MM.1S (cell line): ENCODE data around the gene C14orf119.
A peak's percentile ranks its signal among the peaks of the same experiment; 100 is the strongest.

Experiments used
- DNase-seq: peaks from one replicate; pipeline ENCODE4 v3.0.0-alpha.2; 2015
- H2AFZ ChIP-seq: fragments of 300-600 bp; sonication (generic); 2 replicates; pipeline ENCODE4 v1.6.0; 2016; ENCODE audit warnings: antibody characterized with exemption, low read length
- H3F3A ChIP-seq: fragments of 300-600 bp; sonication (generic); 2 replicates; pipeline ENCODE4 v1.6.1; 2016; ENCODE audit warnings: mild to moderate bottlenecking, antibody characterized with exemption, low read length, moderate library complexity, mixed read lengths; ENCODE audit not compliant: insufficient read depth
- H3K27ac ChIP-seq: fragments of 300-600 bp; sonication (generic); 2 replicates; pipeline ENCODE4 v1.5.1; 2016; ENCODE audit warnings: mild to moderate bottlenecking, low read length
- H3K27me3 ChIP-seq: fragments of 300-600 bp; sonication (generic); replicated peaks from 2 replicates; pipeline ENCODE4 v1.6.0; 2016; ENCODE audit warnings: low read length; ENCODE audit not compliant: insufficient read depth
- H3K36me3 ChIP-seq: fragments of 300-600 bp; sonication (generic); replicated peaks from 2 replicates; pipeline ENCODE4 v1.6.1; 2016; ENCODE audit warnings: mild to moderate bottlenecking, low read length, mixed read lengths; ENCODE audit not compliant: insufficient read depth
- H3K4me1 ChIP-seq: fragments of 300-600 bp; sonication (generic); 2 replicates; pipeline ENCODE4 v1.6.1; 2016; ENCODE audit warnings: low read length, mixed read lengths
- H3K4me2 ChIP-seq: fragments of 300-600 bp; sonication (generic); 2 replicates; pipeline ENCODE4 v1.6.0; 2016; ENCODE audit warnings: low read depth, low read length
- H3K4me3 ChIP-seq: fragments of 300-600 bp; sonication (generic); 2 replicates; pipeline ENCODE4 v1.5.1; 2016; ENCODE audit warnings: low read length, mixed read lengths
- H3K79me2 ChIP-seq: fragments of 300-600 bp; sonication (generic); 2 replicates; pipeline ENCODE4 v1.6.1; 2016; ENCODE audit warnings: mixed run types, low read length, mixed read lengths
- H3K9ac ChIP-seq: fragments of 300-600 bp; sonication (generic); 2 replicates; pipeline ENCODE4 v1.6.1; 2016; ENCODE audit warnings: low read length, mixed read lengths
- H3K9me2 ChIP-seq: fragments of 300-600 bp; sonication (generic); replicated peaks from 2 replicates; pipeline ENCODE4 v1.6.1; 2016; ENCODE audit warnings: mild to moderate bottlenecking, low read length, mixed read lengths; ENCODE audit not compliant: insufficient read depth
- H3K9me3 ChIP-seq: fragments of 300-600 bp; sonication (generic); replicated peaks from 2 replicates; pipeline ENCODE4 v1.6.1; 2016; ENCODE audit warnings: mild to moderate bottlenecking, low read length, mixed read lengths; ENCODE audit not compliant: insufficient read depth
- H4K20me1 ChIP-seq: fragments of 300-600 bp; sonication (generic); 2 replicates; pipeline ENCODE4 v1.6.1; 2016; ENCODE audit warnings: mild to moderate bottlenecking, low read length, moderate library complexity, mixed read lengths; ENCODE audit not compliant: insufficient read depth
- CTCF ChIP-seq: fragments of 300-600 bp; sonication (generic); IDR thresholded peaks from 2 replicates; pipeline ENCODE4 v1.5.1; 2016; ENCODE audit warnings: antibody characterized with exemption, low read length, mixed read lengths
- EZH2 ChIP-seq: fragments of 300-600 bp; sonication (generic); optimal IDR thresholded peaks from 2 replicates; pipeline ENCODE3; 2017; ENCODE audit warnings: low read depth, mild to moderate bottlenecking, antibody characterized with exemption, low read length, mixed read lengths
- EZH2phosphoT487 ChIP-seq: fragments of 300-600 bp; sonication (generic); IDR thresholded peaks from 2 replicates; pipeline ENCODE4 v1.6.1; 2018; ENCODE audit warnings: antibody characterized with exemption, low read length

Gene C14orf119

GRCh38 chr14:23093104-23093503, 2.2 kb upstream of the C14orf119 start:
- H3K9me3 ChIP-seq = no peaks in the 10 kb centered on the region
- no peaks in the 10 kb centered on the region for H3F3A ChIP-seq
- no peak overlapping the region for H3K4me2 ChIP-seq
- no peak overlapping the region for H2AFZ ChIP-seq
- no peaks in the 10 kb centered on the region for H4K20me1 ChIP-seq
- H3K79me2 ChIP-seq = peaks cover 56% of the 10 kb centered on the region
- H3K9me2 ChIP-seq = no peaks in the 10 kb centered on the region
- no peaks in the 10 kb centered on the region; the same call in 1 of the 2 replicates for H3K36me3 ChIP-seq
- TF ChIP-seq CTCF (no peak), EZH2phosphoT487 (no peak), EZH2 (no peak)
- no peak overlapping the region for H3K27ac ChIP-seq
- H3K9ac ChIP-seq = no peak overlapping the region
- DNase-seq = no peak
- H3K4me1 ChIP-seq = no peaks in the 10 kb centered on the region
- H3K27me3 ChIP-seq = no peaks in the 10 kb centered on the region
- H3K4me3 ChIP-seq = no peak overlapping the region

- peak overlapping the region; percentile 95; the same call in 1 of the 2 replicates for H3K9ac ChIP-seq
- no peaks in the 10 kb centered on the region for H3K27me3 ChIP-seq
- no peak overlapping the region for H2AFZ ChIP-seq
- no peaks in the 10 kb centered on the region for H3K9me2 ChIP-seq
- no peaks in the 10 kb centered on the region for H3K4me1 ChIP-seq
- no peaks in the 10 kb centered on the region for H3K9me3 ChIP-seq
- H3K4me2 ChIP-seq = peak overlapping the region; percentile 76; the same call in 1 of the 2 replicates
- no peaks in the 10 kb centered on the region for H3F3A ChIP-seq
- no peak for DNase-seq
- peak overlapping the region; percentile 86; the same call in 1 of the 2 replicates for H3K4me3 ChIP-seq
- H3K36me3 ChIP-seq = no peaks in the 10 kb centered on the region; the same call in 1 of the 2 replicates
- TF ChIP-seq EZH2phosphoT487 (no peak), EZH2 (no peak), CTCF (no peak)
- H3K27ac ChIP-seq = no peak overlapping the region
- peaks cover 59% of the 10 kb centered on the region for H3K79me2 ChIP-seq
- H4K20me1 ChIP-seq = no peaks in the 10 kb centered on the region
These were observed 1.8 kb upstream of the C14orf119 start for GRCh38 chr14:23093526-23093925.

DNA sequence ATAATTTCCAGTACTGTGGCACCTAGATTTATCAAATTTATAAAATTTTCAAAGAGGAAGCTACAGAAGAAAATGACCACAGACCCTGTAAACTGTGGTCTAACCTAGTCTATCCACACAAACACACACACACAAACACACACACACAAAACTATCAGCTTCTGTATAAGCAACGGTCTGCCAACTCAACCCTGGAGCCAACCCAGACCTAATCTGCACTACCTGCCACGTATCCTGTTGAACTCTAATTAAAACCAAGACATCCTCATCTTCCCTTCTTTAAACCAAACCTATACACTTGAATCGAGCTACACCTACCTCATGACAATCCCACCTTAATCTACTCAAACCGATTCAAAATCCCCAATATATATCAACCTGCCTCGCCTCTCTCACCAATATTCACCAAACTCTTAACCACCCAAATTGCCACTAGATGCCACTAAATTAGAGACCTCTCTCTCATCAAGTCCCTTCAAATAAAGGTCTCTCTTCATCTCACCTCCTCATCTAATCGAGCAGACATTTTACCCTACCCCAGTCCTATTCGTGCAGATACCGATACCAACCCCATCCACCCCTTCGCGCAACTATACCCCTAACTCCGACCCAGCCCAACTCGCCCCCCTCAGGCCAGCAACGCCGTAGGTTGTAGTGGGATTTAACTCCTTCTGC, 1.2 kb upstream of the C14orf119 start:
- Histone ChIP-seq H3K27me3 (no peaks in the 10 kb centered on the region), H3K9me3 (no peaks in the 10 kb centered on the region), H3K4me3 (peak overlapping the region; percentile 86), H2AFZ (peak overlapping the region; percentile 74; the same call in 1 of the 2 replicates), H3K27ac (peak overlapping the region; percentile 84; the same call in 1 of the 2 replicates), H3K9me2 (no peaks in the 10 kb centered on the region), H3K36me3 (no peaks in the 10 kb centered on the region; the same call in 1 of the 2 replicates), H3K79me2 (peaks cover 61% of the 10 kb centered on the region), H3K9ac (peak overlapping the region; percentile 95), H3F3A (no peaks in the 10 kb centered on the region), H3K4me2 (peak overlapping the region; percentile 76), H4K20me1 (no peaks in the 10 kb centered on the region), H3K4me1 (no peaks in the 10 kb centered on the region)
- TF ChIP-seq CTCF (peak; percentile 18), EZH2phosphoT487 (no peak)
- DNase-seq = no peak
